Measurements from ENCODE around the gene SPRYD4. TPM values are rescaled to one million over a fixed set of nuclear protein-coding genes. Genes with fewer than 3 reads are reported as not detected.
"Not testable (repeated sequence)": the region's sequence is repeated elsewhere in the genome, so short reads cannot be mapped to it uniquely, and the experiment has no call there.

SPRYD4 gene
- total RNA-seq, 1 donor from 2014 or later, result 1.1 TPM

GRCh38 chr12:56510786-56511185 lies 42.4 kb downstream of the SPRYD4 start:
- Histone ChIP-seq H3K27me3 (ENCODE audit: control insufficient read depth, insufficient read depth, low read length) (no peaks in the 10 kb centered on the region), H3K4me3 (ENCODE audit: low read depth, low read length) (no peak overlapping the region), H3K36me3 (ENCODE audit: control insufficient read depth, insufficient read depth, low read length) (no peaks in the 10 kb centered on the region)
- no peak for DNase-seq (ENCODE audit: low read depth)
- no peak for TF ChIP-seq CTCF (IDR thresholded peaks at IDR 0.05; ENCODE audit: insufficient read depth, low read length, severe bottlenecking)
- no peak for FAIRE-seq

- not testable (repeated sequence) for H3K4me3 ChIP-seq (ENCODE audit: low read depth, low read length); H3K36me3 ChIP-seq (ENCODE audit: control insufficient read depth, insufficient read depth, low read length); DNase-seq (ENCODE audit: low read depth); FAIRE-seq; H3K27me3 ChIP-seq (ENCODE audit: control insufficient read depth, insufficient read depth, low read length)
Observed at GRCh38 chr12:56514014-56514318, 45.6 kb downstream of the SPRYD4 start.

DNA sequence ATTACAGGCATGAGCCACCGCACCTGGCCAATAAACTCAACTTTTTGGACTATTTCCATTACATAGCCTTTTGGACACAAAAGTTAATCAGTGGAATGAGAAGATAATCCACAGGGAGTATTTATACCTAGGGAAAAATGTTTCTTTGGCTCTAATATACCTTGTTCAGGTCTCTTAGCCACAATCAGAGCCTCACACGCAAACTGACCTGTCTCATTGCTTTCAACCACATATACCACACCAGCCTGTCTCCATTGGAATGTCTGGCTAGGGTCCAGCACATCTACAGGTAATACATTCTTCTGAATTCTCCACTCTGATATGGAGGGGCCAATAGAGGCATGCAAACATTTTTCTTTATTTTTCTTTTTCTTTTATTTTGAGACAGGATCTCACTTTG lies 49.5 kb downstream of the SPRYD4 start:
- Histone ChIP-seq H3K27me3 (ENCODE audit: control insufficient read depth, insufficient read depth, low read length) (no peaks in the 10 kb centered on the region), H3K4me3 (ENCODE audit: low read depth, low read length) (no peak overlapping the region), H3K36me3 (ENCODE audit: control insufficient read depth, insufficient read depth, low read length) (no peaks in the 10 kb centered on the region)
- no peak for TF ChIP-seq CTCF (IDR thresholded peaks at IDR 0.05; ENCODE audit: insufficient read depth, low read length, severe bottlenecking)
- FAIRE-seq, result no peak
- DNase-seq (ENCODE audit: low read depth), result peak; percentile 67

GRCh38 chr12:56518570-56518969 lies 50.2 kb downstream of the SPRYD4 start:
- Histone ChIP-seq H3K36me3 (ENCODE audit: control insufficient read depth, insufficient read depth, low read length) (no peaks in the 10 kb centered on the region), H3K27me3 (ENCODE audit: control insufficient read depth, insufficient read depth, low read length) (no peaks in the 10 kb centered on the region), H3K4me3 (ENCODE audit: low read depth, low read length) (no peak overlapping the region)
- no peak for TF ChIP-seq CTCF (IDR thresholded peaks at IDR 0.05; ENCODE audit: insufficient read depth, low read length, severe bottlenecking)
- DNase-seq (ENCODE audit: low read depth) (peak; percentile 73), FAIRE-seq (no peak)

DNA sequence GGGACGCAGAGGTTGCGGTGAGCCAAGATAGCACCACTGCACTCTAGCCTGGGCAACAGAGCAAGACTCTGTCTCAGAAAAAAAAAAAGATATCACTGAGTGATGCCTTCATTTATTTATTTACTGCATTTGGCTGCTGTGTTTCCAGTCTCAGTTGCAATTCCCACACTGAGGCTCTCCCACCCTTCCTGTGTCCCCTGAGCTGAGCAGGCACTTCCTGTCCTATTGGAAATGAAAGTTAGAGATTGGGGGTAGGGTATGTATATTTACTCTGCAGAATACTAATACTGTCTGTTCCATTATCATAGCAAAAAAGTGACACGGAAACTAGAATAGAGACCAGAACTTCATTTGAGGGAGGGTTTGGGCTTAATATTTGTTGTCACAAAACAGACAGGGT lies 51.7 kb downstream of the SPRYD4 start:
- no peaks in the 10 kb centered on the region for H3K36me3 ChIP-seq (ENCODE audit: control insufficient read depth, insufficient read depth, low read length)
- no peak for TF ChIP-seq CTCF (IDR thresholded peaks at IDR 0.05; ENCODE audit: insufficient read depth, low read length, severe bottlenecking)
- DNase-seq (ENCODE audit: low read depth) (no peak), FAIRE-seq (no peak)
- no peaks in the 10 kb centered on the region for H3K27me3 ChIP-seq (ENCODE audit: control insufficient read depth, insufficient read depth, low read length)
- H3K4me3 ChIP-seq (ENCODE audit: low read depth, low read length), result no peak overlapping the region

- FAIRE-seq (no peak), DNase-seq (ENCODE audit: low read depth) (no peak)
- no peak for TF ChIP-seq CTCF (IDR thresholded peaks at IDR 0.05; ENCODE audit: insufficient read depth, low read length, severe bottlenecking)
- no peak overlapping the region for H3K4me3 ChIP-seq (ENCODE audit: low read depth, low read length)
- no peaks in the 10 kb centered on the region for H3K27me3 ChIP-seq (ENCODE audit: control insufficient read depth, insufficient read depth, low read length)
- no peaks in the 10 kb centered on the region for H3K36me3 ChIP-seq (ENCODE audit: control insufficient read depth, insufficient read depth, low read length)
Observed at GRCh38 chr12:56520506-56520905, 52.1 kb downstream of the SPRYD4 start.

Measured in bronchial epithelial cell (primary cell).